Heart left ventricle (tissue), 13 donors: ENCODE results near the gene EPB41L4B.

Experiments
- CTCF ChIP-seq, 12 donors: fragments of 200-600 bp; sonication (generic) in 4 of 12; IDR thresholded peaks; one replicate each; pipeline versions ENCODE4 v1.5.0 to v1.8.0; 2018 to 2022; ENCODE audit warnings: antibody characterized with exemption in 12 of 12, mild to moderate bottlenecking in 5 of 12
- POLR2A ChIP-seq, 2 donors: fragments of 450-650 bp; IDR thresholded peaks; one replicate each; pipeline ENCODE4 v1.6.1; 2017; ENCODE audit warnings: antibody characterized with exemption in 2 of 2, mild to moderate bottlenecking in 2 of 2, moderate library complexity in 2 of 2
- donor health status: ischemic (EF 13 %, LVEDD 7.1; RV severe dilation, severe dysfunction).
- donor health status: DM: no; HTN: yes; CAD: no.
- donor health status: DM: no; HTN: no; CAD: no.
- donor health status: ischemic (EF 25% LVEDD 6.9; RV normal size, moderate dysfunction).
- donor health status: ischemic (EF 25% LVEDD 5.7; RV mildly dilated, moderate dysfunction).
- donor health status: ischemic (EF 35%, LVEDD 5.7; RV mildly dilated, moderate dysfunction).
- donor health status: nonischemic (EF 11% LVEDD 7.7; RV severe dilation, severe dysfunction).
- donor health status: DM: yes; HTN: yes; CAD: no.
- donor health status: PGD.
- donor health status: ischemic (EF 29% LVEDD 5.4; RV normal size, mild dysfunction).
- donor health status: nonischemic (EF 23%, LVEDD 6.1; RV moderate dilation, normal function).

DNA sequence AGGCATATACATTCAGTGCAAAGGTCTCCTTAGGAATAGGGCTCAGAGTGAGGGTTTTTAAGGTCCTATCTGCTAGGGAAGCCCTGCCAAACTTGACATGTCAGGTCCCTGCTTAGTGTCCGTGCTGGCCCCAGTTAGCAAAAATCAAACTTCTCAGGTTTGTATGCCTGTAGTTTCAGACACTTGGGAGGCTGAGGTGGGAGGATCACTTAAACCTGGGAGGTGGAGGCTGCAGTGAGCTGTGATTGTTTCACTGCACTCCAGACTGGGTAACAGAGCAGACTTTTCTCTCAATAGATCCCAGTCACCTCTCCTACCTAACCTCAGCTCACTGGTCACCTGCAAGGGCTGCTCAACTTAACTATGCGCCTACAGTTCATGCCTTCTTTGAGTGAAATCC, 182.4 kb downstream of the EPB41L4B start:
- TF ChIP-seq POLR2A (IDR thresholded peaks at IDR 0.05) (no peak), CTCF (IDR thresholded peaks at IDR 0.05) (no peak)
